Measurements from ENCODE around the gene LHX3. TPM values are rescaled to one million over a fixed set of nuclear protein-coding genes. Genes with fewer than 3 reads are reported as not detected.

The LHX3 gene
- total RNA-seq, 1 donor from 2014 or later = not detected

DNA sequence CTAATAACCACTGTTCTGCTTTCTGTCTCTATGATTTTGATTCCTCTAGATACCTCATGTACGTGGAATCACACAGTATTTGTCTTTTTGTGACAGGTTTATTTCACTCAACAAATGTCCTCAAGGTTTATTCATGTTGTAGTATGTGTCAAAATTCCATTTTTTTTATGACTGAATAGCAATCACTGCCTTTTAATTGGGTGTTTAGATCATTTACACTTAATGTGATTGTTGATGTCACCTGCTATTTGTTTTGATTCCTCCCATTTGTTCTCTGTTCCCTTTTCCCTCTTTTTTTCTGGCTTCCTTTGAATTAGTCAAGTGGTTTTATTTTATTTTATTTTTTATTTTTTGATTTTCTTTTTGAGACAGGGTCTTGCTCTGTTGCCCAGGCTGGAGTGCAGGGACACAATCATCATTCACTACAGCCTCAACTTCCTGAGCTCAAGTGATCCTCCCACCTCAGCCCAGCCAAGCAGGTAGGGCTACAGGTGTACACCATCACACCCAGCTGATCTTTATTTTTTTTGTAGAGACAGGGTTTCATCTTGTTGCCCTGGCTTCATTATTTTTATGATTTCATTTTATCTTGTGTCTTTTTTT lies 41.6 kb downstream of the LHX3 start:
- intact Hi-C loops (cut with micrococcal nuclease) = no loop called here
- H3K27ac Mint-ChIP-seq = no peak overlapping the region
- H3K36me3 Mint-ChIP-seq (ENCODE audit: low read depth) = no peaks in the 10 kb centered on the region
- no peaks in the 10 kb centered on the region for H3K4me1 Mint-ChIP-seq (ENCODE audit: low read depth)
- H3K4me3 Mint-ChIP-seq (ENCODE audit: low read depth) = no peak overlapping the region
- H3K27me3 Mint-ChIP-seq (ENCODE audit: low read depth) = peaks cover 3% of the 10 kb centered on the region
- no peaks in the 10 kb centered on the region for H3K9me3 Mint-ChIP-seq
- no peak for DNase-seq (ENCODE audit: low spot score)

DNA sequence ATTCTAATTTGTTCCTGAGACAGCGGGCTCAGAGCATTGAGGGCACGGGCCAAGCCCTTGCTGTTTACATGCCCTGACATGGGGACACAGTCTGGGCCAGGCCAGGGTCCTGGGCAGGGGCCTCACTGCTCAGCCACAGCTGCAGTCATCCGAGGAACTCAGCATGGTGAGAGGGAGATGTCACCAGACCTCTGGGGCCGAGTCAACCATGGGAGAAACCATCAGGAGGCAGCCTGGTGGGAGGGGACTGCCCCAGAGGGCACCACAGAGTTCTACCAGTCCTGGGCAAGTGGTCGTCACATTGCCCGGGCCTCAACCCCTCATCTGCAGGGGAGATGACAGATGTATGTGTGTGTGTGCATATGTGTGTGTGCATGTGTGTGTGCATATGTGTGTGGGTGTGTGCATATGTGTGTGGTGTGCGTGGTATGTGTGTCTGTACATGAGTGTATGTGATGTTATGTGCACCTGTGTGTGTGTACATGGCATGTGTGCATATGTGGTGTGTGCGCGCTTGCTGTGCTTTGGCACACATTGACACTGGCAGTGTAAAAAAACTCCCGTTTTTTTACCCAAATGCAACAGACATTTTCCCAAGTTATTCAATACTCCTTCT lies 43.8 kb downstream of the LHX3 start:
- H3K27me3 Mint-ChIP-seq (ENCODE audit: low read depth) = peaks cover 3% of the 10 kb centered on the region
- no peaks in the 10 kb centered on the region for H3K4me1 Mint-ChIP-seq (ENCODE audit: low read depth)
- H3K36me3 Mint-ChIP-seq (ENCODE audit: low read depth) = no peaks in the 10 kb centered on the region
- no peak overlapping the region for H3K4me3 Mint-ChIP-seq (ENCODE audit: low read depth)
- intact Hi-C loops (cut with micrococcal nuclease) = no loop called here
- DNase-seq (ENCODE audit: low spot score) = no peak
- H3K27ac Mint-ChIP-seq = no peak overlapping the region
- no peaks in the 10 kb centered on the region for H3K9me3 Mint-ChIP-seq

DNA sequence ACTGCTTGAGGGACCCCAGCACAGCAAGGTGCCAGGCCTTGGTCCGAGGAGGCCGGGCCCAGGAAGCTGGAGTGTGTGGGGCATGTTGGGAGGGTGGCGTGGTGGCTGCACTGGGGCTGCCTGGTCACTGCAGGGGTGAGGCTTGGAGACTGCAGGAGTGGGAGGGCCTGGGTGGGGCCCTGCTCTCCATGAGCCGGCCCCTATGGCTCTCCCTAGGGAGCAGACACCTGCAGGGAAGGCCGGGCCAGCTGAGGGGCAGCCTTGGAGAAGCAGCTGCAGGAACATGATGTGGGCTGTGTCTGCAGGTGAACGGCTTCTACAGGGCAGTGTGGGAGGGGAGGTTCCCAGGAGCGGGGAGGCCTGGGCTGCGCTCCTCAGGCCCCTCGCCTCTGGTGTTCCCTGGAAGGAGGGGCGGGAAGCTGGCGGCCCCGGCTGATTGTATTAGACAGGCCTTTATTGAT lies 44.5 kb downstream of the LHX3 start:
- intact Hi-C loops (cut with micrococcal nuclease) = no loop called here
- no peaks in the 10 kb centered on the region for H3K4me1 Mint-ChIP-seq (ENCODE audit: low read depth)
- peaks cover 3% of the 10 kb centered on the region for H3K27me3 Mint-ChIP-seq (ENCODE audit: low read depth)
- no peak overlapping the region for H3K27ac Mint-ChIP-seq
- H3K36me3 Mint-ChIP-seq (ENCODE audit: low read depth) = no peaks in the 10 kb centered on the region
- no peak for DNase-seq (ENCODE audit: low spot score)
- no peaks in the 10 kb centered on the region for H3K9me3 Mint-ChIP-seq
- no peak overlapping the region for H3K4me3 Mint-ChIP-seq (ENCODE audit: low read depth)

DNA sequence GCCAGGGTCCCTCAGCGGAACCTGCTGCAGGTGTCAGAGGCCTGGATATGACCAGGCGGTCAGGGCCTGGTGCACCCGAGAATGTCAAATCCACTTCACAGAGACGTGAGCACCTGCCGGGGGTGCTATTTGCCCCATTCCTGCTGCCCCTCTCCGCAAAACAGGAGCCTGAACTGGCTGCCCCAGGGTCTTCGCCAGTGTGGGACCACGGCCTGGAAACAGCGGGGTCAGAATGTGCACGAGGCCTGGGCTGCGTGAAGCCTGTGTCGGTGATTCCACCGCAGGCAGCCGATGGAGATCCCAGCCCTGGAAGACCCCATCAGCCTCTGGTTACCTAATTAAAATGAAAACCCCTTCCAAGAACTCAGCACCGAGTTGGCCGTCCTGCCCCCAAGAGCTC lies 45.1 kb downstream of the LHX3 start:
- no peak for DNase-seq (ENCODE audit: low spot score)
- Mint-ChIP-seq H3K4me1 (ENCODE audit: low read depth) (no peaks in the 10 kb centered on the region), H3K4me3 (ENCODE audit: low read depth) (no peak overlapping the region), H3K27ac (no peak overlapping the region), H3K36me3 (ENCODE audit: low read depth) (no peaks in the 10 kb centered on the region), H3K27me3 (ENCODE audit: low read depth) (peaks cover 5% of the 10 kb centered on the region), H3K9me3 (no peaks in the 10 kb centered on the region)
- intact Hi-C loops (cut with micrococcal nuclease) = no loop called here

DNA sequence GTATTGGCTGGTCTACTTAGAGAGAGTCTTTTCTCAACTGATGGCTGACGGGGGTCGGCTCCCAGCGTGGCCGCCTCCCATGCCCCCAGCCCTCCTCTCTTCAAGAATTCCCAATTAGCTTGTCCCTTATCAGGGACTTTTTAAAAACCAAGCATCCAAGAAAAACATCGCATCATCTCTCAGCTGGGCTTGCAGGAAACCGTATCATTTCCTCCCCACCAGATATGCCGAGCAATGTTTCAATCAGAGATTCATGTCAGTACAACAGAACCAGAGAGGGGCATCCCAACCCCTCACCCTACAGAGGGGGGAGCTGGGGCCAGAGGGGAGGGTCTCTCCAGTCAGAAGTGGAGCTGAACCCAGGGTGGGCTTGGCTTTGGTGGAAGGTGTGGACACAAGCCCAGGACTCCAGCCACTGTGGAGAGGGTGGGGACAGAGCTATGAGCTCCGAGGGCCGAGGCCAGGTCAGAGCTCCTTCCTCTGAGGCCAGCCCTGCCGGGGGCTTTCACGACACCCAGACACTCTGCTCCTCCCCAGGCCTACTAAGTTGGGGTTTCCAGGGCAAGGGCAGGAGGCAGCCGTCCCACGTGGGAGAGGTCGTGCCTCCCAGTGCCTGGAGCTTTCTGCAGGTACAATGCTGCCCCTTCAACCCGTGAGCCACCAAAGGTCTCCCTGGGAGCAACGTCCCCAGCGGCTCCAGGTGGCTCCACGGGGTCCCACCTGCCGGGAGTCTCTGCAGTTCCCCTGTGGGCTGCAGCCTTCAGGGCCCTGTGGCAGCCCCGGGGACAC lies 47.3 kb downstream of the LHX3 start:
- no peaks in the 10 kb centered on the region for H3K36me3 Mint-ChIP-seq (ENCODE audit: low read depth)
- H3K27ac Mint-ChIP-seq = no peak overlapping the region
- H3K27me3 Mint-ChIP-seq (ENCODE audit: low read depth) = peaks cover 2% of the 10 kb centered on the region
- intact Hi-C loops (cut with micrococcal nuclease) = no loop called here
- no peak overlapping the region for H3K4me3 Mint-ChIP-seq (ENCODE audit: low read depth)
- H3K4me1 Mint-ChIP-seq (ENCODE audit: low read depth) = no peaks in the 10 kb centered on the region
- no peaks in the 10 kb centered on the region for H3K9me3 Mint-ChIP-seq
- DNase-seq (ENCODE audit: low spot score) = no peak

DNA sequence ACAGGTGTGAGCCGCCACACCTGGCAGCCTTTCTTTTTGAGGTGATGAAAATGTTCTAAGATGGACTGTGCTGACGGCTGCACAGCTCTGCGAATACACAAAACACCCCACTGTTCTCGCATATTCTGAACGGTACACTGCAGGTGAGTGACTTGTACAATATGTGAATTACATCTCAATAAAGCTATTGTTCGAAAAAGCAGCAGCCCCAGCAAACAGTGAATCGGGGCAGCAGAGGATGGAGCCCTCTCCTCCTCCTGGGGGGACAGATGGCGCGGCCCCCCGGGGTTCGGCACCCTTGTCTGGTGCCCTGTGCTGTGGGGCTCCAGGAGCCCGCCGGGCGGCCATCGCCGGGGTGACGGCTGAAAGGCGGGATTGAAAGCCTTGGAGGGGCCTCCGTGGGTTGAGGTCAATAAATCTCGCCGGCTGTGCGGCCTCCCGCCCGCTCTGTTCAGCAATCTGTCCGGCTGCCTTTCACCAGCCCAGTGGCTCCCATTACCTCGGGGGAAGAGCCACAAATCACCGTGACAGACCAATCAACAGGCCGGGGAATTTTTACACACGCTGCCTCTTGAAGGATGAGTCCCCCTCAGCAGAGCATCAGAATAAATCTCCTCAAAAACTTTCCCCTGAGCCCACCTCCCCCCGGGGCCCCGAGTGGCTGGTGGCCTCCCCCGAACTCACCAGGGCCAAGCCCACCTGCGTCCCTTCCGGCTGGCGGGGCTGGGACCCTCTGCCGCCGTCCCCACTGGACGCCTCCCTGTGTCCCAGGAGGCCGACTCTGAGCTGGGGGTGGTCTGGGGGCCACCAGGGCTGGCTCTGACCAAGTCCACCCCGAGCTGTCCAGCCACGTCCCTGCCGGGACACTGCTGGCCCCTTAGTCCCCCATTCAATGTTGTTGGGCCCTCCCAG lies 48.5 kb downstream of the LHX3 start:
- intact Hi-C loops (cut with micrococcal nuclease) = no loop called here
- Mint-ChIP-seq H3K4me3 (ENCODE audit: low read depth) (no peak overlapping the region), H3K36me3 (ENCODE audit: low read depth) (no peaks in the 10 kb centered on the region), H3K27me3 (ENCODE audit: low read depth) (peaks cover 2% of the 10 kb centered on the region), H3K4me1 (ENCODE audit: low read depth) (no peaks in the 10 kb centered on the region), H3K9me3 (no peaks in the 10 kb centered on the region), H3K27ac (no peak overlapping the region)
- no peak for DNase-seq (ENCODE audit: low spot score)

DNA sequence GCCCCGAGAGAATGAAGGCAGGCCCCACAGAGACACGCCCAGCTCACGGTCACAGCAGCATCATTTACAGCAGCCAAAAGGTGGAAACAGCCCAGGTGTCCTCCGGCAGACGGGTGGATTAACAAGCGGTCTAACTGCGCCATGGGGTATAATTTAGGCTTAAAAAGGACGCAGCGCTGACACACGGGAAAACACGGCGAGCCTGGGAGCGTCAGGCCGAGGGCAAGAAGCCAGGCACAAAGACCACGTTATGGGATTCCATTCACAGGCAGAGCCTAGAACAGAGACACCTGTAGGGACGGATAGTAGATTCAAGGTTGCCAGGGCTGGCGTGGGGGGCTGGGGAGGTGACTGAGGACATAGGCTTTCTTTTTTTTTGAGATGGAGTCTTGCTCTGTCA lies 49.4 kb downstream of the LHX3 start:
- H3K4me3 Mint-ChIP-seq (ENCODE audit: low read depth) = no peak overlapping the region
- no peak for DNase-seq (ENCODE audit: low spot score)
- no peaks in the 10 kb centered on the region for H3K36me3 Mint-ChIP-seq (ENCODE audit: low read depth)
- H3K9me3 Mint-ChIP-seq = no peaks in the 10 kb centered on the region
- intact Hi-C loops (cut with micrococcal nuclease) = no loop called here
- no peaks in the 10 kb centered on the region for H3K4me1 Mint-ChIP-seq (ENCODE audit: low read depth)
- no peak overlapping the region for H3K27ac Mint-ChIP-seq
- H3K27me3 Mint-ChIP-seq (ENCODE audit: low read depth) = peaks cover 2% of the 10 kb centered on the region

DNA sequence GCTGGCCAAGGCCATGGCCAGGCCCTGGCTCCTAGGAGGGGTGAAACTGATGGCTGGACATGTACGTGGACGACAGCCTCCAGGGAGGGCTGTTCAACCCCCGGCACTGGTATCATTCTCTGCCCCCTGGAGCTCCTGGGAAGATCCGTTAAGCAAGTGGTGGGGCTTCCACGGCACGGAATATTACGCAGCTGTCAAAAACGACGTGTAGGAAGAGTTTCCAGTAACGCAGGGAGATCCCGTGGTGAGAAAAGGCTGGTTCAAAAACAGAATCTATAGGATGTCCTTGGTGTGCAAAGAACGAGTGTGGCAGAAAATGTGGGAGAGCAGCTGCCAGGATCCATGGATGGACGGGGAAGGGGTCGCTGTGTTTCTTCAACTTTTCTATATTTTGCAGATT lies 50.0 kb downstream of the LHX3 start:
- intact Hi-C loops (cut with micrococcal nuclease) = no loop called here
- H3K27me3 Mint-ChIP-seq (ENCODE audit: low read depth) = peaks cover 2% of the 10 kb centered on the region
- H3K27ac Mint-ChIP-seq = no peak overlapping the region
- no peaks in the 10 kb centered on the region for H3K36me3 Mint-ChIP-seq (ENCODE audit: low read depth)
- no peaks in the 10 kb centered on the region for H3K9me3 Mint-ChIP-seq
- no peak overlapping the region for H3K4me3 Mint-ChIP-seq (ENCODE audit: low read depth)
- no peak for DNase-seq (ENCODE audit: low spot score)
- H3K4me1 Mint-ChIP-seq (ENCODE audit: low read depth) = no peaks in the 10 kb centered on the region

DNA sequence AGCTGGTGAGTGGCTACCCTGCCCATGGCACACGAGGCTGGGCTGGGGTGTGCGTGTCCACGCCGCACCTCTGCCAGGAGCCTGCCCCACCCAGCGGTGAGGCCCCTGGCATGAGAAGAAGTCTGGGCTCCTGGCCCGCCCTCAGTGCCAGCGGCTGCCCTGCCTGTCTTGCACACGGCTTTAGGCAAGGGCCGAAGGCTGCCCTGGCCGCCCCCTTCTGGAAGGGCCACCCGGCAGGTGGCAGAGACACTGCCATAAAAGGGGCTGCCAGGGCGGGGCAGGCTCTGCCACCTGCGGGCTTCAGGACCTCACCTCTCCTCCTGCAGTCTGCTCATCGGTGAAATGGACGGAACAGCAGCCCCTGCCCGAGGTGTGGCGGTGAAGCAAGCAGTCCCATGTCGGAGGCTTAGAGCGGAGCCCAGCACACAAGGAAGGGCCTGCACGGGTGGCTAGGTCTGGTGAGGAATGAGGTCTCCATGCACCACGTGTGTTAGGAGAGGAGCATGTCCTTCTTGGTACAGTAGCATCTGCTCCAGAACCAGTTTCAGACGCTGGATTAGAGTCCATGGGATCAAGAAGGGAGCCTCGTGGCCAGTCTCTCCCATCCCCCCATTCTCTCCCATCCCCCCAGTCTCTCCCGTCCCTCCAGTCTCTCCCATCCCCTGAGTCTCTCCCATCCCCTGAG lies 51.4 kb downstream of the LHX3 start:
- no peaks in the 10 kb centered on the region for H3K4me1 Mint-ChIP-seq (ENCODE audit: low read depth)
- H3K9me3 Mint-ChIP-seq = no peaks in the 10 kb centered on the region
- DNase-seq (ENCODE audit: low spot score) = no peak
- no peak overlapping the region for H3K4me3 Mint-ChIP-seq (ENCODE audit: low read depth)
- intact Hi-C loops (cut with micrococcal nuclease) = no loop called here
- H3K27me3 Mint-ChIP-seq (ENCODE audit: low read depth) = peaks cover 2% of the 10 kb centered on the region
- H3K36me3 Mint-ChIP-seq (ENCODE audit: low read depth) = no peaks in the 10 kb centered on the region
- no peak overlapping the region for H3K27ac Mint-ChIP-seq

DNA sequence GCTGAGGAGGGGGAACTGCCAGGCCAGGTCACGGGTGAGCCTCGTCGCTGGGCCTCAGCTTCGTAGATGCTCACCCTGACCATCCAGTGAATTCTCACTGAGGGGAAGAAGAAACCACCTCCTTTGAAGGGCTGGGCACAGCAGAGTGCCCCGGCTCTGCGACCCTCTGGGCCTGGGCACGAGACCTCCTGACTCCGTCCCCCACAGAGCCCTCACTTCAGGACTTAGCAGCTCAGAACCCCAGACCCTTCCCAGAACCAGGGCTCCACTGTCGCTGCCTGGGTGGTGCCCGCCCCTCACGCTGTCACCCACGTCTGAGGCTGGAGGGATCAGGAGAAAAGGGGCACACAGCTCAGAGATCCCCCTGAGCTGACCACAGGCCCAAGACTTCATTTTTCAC lies 52.0 kb downstream of the LHX3 start:
- intact Hi-C loops (cut with micrococcal nuclease) = no loop called here
- Mint-ChIP-seq H3K27me3 (ENCODE audit: low read depth) (peaks cover 2% of the 10 kb centered on the region), H3K36me3 (ENCODE audit: low read depth) (no peaks in the 10 kb centered on the region), H3K9me3 (no peaks in the 10 kb centered on the region), H3K4me3 (ENCODE audit: low read depth) (no peak overlapping the region), H3K4me1 (ENCODE audit: low read depth) (no peaks in the 10 kb centered on the region), H3K27ac (no peak overlapping the region)
- no peak for DNase-seq (ENCODE audit: low spot score)

DNA sequence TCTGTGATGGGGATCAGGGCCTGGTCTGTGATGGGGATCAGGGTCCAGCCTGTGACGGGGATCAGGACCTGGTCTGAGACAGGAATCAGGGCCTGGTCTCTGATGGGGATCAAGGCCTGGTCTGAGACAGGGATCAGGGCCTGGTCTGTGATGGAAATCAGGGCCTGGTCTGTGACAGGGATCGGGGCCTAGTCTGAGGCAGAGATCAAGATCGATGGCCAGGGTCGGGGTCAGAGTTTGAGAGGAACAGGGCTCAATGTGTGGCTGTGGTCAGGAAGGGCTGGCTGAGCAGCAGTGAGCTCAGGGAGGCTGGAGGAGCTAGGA lies 52.4 kb downstream of the LHX3 start:
- H3K27me3 Mint-ChIP-seq (ENCODE audit: low read depth) = peaks cover 2% of the 10 kb centered on the region
- intact Hi-C loops (cut with micrococcal nuclease) = no loop called here
- no peak overlapping the region for H3K4me3 Mint-ChIP-seq (ENCODE audit: low read depth)
- no peaks in the 10 kb centered on the region for H3K9me3 Mint-ChIP-seq
- H3K4me1 Mint-ChIP-seq (ENCODE audit: low read depth) = no peaks in the 10 kb centered on the region
- no peaks in the 10 kb centered on the region for H3K36me3 Mint-ChIP-seq (ENCODE audit: low read depth)
- DNase-seq (ENCODE audit: low spot score) = no peak
- no peak overlapping the region for H3K27ac Mint-ChIP-seq

DNA sequence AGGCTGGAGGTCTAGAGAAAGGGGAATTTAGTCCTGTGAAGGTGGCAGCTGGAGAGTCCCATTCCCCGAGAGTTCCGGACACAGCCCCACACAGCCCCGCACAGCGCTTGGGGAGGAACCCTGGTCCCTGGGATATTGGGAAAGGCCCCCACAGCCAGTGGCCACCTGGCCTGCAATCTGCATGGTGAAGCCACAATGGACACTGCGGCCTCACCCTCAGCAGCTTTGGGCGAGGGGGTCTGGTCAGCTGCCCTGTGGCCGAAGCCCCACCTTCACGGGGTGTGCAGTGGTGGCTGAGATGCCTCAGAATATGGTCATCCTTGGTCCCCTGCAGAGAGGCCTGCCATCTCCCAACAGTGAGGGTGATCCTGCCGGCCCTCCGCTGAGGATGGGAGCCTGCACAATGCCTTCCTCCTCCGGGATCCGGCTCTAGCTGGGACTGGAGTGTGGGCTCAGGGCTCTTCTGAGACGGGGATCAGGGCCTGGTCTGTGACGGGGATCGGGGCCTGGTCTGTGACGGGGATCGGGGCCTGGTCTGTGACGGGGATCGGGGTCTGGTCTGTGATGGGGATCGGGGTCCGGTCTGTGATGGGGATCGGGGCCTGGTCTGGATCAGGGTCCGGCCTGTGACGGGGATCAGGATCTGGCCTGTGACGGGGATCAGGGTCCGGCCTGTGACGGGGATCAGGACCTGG lies 52.9 kb downstream of the LHX3 start:
- H3K27ac Mint-ChIP-seq = no peak overlapping the region
- no peaks in the 10 kb centered on the region for H3K9me3 Mint-ChIP-seq
- H3K27me3 Mint-ChIP-seq (ENCODE audit: low read depth) = peaks cover 2% of the 10 kb centered on the region
- DNase-seq (ENCODE audit: low spot score) = no peak
- intact Hi-C loops (cut with micrococcal nuclease) = no loop called here
- no peaks in the 10 kb centered on the region for H3K36me3 Mint-ChIP-seq (ENCODE audit: low read depth)
- H3K4me1 Mint-ChIP-seq (ENCODE audit: low read depth) = no peaks in the 10 kb centered on the region
- no peak overlapping the region for H3K4me3 Mint-ChIP-seq (ENCODE audit: low read depth)
